Stimulated activated CD8-positive, alpha-beta memory T cell treated with anti-CD3 and anti-CD28 coated beads, Interleukin-4, amount 100 ng/mL, for 4 hours (primary cell): ENCODE data around the gene DPF1.
"Not testable (repeated sequence)": the region's sequence is repeated elsewhere in the genome, so short reads cannot be mapped to it uniquely, and the experiment has no call there.

Experiments used
- DNase-seq, 2 donors: peaks; one replicate each; pipeline ENCODE4 v3.0.0-alpha.2; 2020; ENCODE audit warnings: low read depth in 2 of 2, low spot score in 1 of 2

Gene DPF1

DNA sequence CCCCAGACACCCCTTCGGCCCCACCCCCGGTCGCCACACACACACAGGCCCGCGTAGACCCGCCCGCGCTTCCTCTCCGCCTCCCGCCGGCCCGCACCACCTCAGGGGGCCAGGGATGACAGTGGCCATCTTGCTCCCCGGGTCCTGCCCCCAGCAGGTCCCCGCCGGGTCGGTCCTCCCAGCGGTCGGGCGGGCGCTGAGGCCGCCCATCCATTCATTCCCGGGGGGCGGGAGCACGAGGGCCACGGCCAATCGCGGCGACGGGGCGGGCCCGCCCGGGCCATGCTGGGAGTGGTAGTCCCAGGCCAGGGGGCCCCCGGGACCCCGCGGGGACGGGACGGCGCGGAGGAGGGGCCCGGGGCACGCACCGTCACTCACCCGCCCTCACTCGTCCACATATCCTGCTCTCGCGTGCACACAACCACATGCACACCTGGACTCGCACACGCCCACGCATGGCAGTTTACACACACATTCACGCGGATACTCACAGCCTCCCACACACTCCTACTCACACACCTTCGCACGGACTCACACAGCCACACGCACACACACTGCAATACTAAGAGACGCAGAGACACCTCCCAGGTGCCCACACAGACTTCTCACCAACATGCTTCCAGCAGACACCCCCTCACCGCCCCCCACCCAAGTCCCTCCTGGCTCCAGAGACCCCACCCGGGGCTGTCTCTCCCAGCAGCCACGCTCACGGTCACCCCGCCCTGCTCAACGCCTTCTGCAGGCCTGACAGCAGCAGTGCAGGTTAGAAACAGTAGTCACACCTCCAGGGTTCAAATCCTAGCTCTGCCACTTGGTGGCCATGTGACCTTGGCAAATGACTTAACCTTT is at the start of gene DPF1:
Gene DPF1, minus strand, starts transcription at position 209 of the 849 bp plus-strand sequence. Its CDS starts 80 bp downstream, at position 129.
- DNase-seq = peak in 1 of 2 donors; percentile 33

GRCh38 chr19:38273499-38273898 is 49.5 kb upstream of the DPF1 start:
- DNase-seq = no peak

- no peak for DNase-seq
Observed at GRCh38 chr19:38270587-38271167, 46.7 kb upstream of the DPF1 start.

- no peak for DNase-seq
Observed at GRCh38 chr19:38268539-38268938, 44.5 kb upstream of the DPF1 start.

DNA sequence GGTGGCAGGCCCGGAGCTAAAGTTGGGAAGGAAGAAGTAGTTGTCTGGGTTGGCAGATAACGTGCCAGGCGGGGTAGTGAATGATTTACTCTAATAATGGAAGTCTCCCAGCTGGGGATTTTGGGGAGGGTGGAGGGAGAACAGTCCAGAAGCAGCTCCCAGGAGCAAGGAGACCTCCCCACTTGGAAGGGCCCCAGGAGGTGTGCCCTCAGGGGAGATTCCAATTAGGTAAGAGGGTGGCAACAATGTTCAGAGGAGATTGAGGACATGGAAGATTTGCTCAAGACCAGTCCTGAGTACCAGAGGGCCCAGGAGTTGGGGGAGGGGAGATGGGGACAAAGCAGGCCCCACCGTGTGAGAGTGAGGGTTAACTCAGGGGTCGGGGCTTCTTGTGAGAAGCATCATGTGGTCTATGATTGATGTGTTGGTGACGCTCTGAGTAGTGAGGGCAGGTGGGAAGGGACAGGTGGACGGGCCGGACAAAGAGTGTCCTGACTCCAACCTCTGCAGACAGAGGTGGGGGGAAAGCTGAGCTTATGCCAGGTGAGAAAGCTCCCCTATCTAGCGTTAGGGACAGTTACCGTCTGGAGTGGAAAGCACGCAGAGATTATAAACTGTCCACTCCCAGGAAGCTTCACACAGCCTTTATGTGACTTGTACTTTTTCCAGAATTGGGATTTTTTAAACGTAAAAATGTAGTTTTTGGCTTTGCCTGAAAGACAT is 43.9 kb upstream of the DPF1 start:
- DNase-seq = no peak

GRCh38 chr19:38266981-38267597 is 43.1 kb upstream of the DPF1 start:
- DNase-seq = no peak

- DNase-seq = no peak
Observed at GRCh38 chr19:38265921-38266429, 42.0 kb upstream of the DPF1 start.

- no peak for DNase-seq
Observed at GRCh38 chr19:38265213-38265861, 41.3 kb upstream of the DPF1 start.

- DNase-seq = peak; percentile 11 to 21
Observed at GRCh38 chr19:38264486-38265212, 40.6 kb upstream of the DPF1 start, which contains the start of gene SPINT2. Gene SPINT2, plus strand, starts transcription at chr19:38264573. Its CDS starts 320 bp downstream, at chr19:38264893.

- peak; percentile 56 to 71 for DNase-seq
Observed at GRCh38 chr19:38263689-38264485, 39.9 kb upstream of the DPF1 start.

DNA sequence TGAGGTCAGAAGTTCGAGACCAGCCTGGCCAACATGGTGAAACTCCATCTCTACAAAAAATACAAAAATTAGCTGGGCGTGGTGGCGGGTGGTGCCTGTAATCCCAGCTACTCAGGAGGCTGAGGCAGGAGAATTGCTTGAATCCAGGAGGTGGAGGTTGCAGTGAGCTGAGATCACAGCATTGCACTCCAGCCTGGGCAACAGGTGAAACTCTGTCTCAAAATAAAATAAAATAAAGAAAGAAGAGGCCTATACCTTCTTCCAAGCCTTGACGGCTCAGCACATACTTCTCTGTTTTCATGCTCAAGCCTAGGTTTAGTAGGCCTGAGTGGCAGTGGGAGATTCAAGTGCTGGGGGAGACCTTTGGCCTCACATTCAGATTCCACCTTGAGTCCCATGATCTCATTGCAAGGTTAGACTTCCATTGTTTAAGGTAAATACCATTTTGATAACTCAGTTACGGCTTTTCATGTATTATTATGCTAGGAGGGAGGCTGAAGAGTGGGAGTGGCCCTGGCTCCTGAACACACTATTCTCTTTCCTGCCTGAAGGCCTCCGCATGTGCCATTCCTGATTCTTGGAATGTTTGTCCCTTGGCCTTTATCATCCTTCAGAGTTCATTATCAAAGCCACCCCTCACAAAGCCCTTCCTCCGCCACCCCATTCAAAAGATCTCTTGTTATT is 38.7 kb upstream of the DPF1 start:
- no peak for DNase-seq

DNA sequence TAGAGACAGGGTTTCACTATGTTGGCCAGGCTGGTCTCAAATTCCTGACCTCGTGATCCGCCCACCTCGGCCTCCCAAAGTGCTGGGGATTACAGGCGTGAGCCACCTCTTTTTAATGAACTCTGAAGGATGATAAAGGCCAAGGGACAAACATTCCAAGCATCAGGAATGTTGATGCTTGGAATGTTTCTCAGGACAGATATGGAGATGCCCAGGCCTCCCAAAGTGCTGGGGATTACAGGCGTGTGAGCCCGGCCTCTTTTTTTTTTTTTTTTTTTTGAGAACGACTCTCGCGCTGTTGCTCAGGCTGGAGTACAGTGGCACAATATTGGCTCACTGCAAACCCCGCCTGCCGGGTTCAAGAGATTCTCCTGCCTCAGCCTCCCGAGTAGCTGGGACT is 37.9 kb upstream of the DPF1 start:
- not testable (repeated sequence) for DNase-seq

DNA sequence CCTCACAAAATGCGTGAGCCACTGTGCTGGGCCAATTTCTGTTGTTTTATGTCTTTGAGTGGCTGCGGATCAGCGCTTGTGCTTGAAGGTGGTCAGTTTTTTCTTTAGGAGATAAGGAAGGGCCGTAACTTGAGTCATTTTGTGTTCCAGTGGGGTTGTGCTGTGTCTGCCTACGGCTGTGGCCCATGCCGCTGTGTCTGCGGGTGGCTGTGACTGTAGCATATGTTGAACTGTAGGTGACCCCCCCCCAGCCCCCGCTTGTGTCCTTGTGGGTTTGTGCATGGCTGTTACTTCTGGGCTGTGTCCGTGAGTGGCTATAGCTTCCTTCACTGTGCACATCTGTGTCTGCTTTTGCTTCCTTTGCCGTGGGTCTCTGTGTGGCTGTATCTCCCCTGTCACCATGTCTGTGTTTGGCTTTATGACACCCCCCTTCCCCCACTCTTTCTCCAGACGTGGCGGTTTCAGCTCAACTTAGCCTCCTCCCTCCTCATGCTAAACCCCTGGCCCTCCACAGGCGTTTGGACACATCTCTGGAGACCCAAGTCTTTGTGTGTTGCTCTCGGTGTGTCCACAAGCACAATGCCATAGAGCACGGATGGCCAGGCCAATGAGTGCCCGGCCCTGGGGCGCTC is 31.5 kb upstream of the DPF1 start:
- DNase-seq = no peak

GRCh38 chr19:38253788-38254187 is 29.8 kb upstream of the DPF1 start:
- DNase-seq = no peak

- DNase-seq = no peak
Observed at GRCh38 chr19:38252941-38253691, 29.1 kb upstream of the DPF1 start.

DNA sequence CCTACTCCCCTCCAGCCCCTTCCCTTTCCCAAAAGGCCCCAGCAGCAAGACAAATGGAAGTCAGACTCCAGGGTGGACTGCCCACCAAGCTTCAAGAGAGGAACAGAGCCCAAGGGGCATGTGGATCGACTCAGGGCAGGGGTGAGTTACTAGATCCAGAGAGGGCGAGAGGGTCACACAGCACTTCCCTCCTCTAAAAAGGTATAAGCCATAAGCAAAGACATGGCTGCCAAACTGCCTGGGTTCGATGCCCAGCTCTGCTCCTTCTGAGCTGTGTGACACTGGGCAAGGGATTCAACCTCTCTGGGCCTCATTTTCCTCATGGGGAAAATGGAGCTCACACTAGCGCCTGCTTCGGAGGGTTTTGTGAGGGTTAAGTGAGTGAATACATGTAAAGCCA is 28.4 kb upstream of the DPF1 start:
- DNase-seq = no peak

DNA sequence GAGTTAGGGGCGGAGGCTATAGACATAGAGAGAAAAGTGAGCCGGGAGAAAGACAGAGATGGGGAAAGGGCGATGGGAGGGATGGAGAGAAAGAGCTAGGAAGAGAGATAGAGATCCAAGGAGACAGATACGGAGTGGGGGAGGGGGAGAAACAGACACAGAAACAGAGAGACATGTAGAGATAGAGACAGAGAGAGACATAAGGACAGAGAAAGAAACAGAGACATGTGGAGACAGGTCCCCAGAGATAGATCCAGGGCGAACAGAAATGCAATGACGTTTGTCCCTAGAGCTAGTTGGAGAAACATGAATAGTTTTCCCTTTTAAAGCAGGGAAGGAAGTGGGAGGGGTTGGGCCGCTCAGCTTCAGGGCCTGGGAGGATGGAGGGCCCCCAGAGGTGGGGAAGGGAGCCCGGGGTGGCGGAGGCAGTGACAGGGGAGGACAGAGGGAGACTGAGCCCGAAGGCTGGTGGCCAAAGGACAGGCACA is 27.6 kb upstream of the DPF1 start:
- DNase-seq = no peak
